ENCODE data around the gene KLK8.
"Not testable (repeated sequence)": the region's sequence is repeated elsewhere in the genome, so short reads cannot be mapped to it uniquely, and the experiment has no call there.

Gene KLK8

DNA sequence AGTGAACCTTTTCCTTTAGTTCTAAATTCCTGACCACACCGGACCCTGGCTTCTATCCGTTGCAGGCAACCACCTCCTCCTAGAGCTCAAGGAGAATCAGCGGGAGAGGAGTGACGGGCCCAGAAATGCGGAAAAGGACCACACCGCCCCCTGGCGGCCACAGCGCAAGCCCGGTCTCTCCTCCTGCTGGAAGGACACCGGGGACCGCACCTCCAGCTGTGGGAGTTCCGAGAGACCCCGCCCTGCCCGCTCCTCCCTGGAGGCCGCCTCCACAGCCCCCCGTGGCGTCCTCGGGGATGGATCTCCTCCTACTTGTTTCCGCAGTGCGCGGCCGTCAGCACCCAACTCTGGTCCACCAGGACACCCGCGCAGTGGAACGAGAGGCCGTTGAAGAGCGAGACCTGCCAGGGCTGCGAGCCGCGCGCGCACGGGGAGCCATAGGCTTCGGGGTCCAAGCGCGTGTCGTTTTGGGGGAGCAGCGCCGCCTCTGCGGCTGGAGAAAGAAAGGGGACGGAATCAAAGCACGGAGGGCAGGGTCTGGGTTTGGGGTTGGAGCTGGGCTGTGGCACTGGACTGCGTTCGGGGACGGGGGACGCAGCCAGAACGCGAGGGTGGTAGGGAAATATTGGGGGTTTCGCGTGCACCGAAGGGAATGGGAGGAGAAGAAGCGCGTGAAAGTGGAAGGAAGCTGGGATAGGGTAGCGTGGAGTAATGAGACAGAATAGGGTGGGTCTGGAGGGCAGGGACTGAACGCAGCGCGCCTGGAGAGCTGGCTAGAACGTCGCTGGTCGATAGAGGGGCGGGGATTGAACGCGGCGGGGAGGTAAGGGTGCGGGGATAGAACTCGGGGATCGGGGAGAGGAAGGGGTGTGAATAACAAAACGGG is 15.6 kb upstream of the KLK8 start:
- no peak for DNase-seq

DNA sequence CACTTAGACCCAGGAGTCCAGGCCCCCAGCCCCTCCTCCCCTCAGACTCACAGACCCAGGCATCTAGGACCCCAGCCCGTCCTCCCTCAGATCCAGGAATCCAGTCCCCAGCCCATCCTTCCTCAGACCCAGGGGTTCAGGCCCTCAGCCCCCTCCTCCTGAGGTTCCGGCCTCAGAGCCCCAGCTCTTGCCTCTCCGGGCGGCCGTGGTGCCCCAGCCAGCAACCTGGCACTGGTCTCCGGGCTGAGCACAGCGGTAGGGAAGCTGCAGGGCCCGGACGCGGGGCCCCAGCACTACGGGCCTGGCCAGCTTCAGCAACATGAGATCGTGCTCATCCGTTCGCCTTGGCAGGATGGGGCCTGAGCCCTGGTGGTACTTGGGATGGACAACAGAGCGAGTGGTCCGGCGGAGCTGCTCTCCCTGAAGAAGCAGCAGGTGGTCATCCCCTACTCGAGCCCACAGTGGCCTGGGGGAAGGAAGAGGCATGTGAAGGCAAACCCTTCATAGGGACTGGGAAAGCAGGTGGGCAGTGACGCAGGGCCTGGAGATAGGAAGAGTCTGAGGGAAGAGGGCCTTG is 14.4 kb upstream of the KLK8 start:
- DNase-seq: no peak

DNA sequence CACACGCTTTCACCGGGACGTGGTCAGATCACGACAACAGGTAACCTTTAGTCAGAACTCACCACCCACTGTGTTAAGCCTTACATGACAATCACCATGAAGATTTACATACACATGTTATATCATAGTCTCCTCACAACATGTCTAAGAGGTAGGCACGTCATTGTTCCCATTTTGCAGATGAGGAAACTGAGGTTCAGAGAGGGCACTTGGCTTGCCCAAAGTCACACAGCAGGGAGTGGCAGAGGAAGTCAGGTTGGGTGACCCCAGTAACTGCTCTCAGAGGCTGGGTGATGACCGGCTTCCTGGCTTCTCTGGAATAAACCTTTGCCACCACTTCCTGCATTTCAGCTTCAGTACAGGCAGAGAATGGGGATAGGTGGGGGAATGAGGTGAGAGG is 12.8 kb upstream of the KLK8 start:
- DNase-seq: no peak

DNA sequence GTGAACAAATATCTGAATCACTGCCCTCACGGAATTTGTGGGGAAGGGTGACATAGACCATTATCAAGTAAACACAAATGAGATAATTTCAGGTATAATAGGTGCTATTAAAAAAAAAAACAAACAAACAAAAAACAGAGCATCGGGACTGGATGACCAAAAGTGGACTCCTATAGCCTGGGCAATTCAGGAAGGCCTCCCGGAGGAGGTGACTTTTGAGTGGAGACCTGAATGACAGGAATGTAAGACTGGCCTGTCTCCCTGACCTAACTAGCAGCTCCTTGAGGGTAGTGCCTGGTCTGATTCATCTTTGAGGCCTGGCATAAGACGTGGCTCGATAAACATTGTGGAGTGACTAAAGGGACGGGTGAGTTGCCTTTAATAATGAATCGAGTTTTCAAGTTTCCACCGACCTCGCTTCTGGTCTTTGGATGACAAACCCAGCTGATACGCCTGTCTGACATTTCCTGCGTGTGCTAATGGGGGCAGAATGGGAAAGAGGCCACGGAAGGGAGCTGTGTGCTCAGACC is 11.3 kb upstream of the KLK8 start:
- no peak for DNase-seq

DNA sequence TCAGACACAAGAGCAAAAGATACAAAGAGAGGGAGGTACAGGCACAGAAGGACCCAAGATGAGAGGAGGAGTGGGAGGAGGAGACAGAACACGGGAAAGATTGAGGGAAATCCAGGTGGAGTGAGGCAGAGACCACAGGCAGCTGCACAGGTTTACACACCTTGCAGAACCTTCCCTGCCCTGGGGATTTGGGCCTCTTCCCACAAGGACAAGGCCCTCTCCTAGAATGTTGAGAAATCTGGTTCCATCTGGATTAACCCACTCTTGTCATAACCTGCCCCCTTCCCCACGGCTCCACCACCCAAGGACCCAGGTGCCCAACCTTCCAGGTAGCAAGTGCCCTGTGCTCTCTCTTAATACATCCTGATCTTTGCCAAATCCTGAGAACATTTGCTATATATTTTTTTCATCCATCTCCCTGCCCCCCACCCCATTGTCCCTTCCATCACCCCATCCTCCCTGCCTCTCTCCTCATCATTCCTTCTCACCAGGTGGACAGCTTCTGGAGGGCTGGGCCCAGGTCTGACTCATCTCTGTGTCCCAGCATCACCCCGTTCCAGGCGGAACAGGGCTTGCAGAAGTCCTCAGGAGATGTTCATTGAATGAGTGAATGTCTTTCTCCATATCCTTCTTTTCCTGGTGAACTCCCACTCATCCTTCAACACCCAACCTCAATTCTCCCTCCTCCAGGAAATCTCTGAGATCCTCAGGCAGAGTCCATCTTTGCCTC is 8.8 kb upstream of the KLK8 start:
- DNase-seq: no peak

GRCh38 chr19:51009061-51009891 is 7.9 kb upstream of the KLK8 start:
- DNase-seq: no peak

GRCh38 chr19:51007488-51007887 is 6.1 kb upstream of the KLK8 start:
- no peak for DNase-seq

DNA sequence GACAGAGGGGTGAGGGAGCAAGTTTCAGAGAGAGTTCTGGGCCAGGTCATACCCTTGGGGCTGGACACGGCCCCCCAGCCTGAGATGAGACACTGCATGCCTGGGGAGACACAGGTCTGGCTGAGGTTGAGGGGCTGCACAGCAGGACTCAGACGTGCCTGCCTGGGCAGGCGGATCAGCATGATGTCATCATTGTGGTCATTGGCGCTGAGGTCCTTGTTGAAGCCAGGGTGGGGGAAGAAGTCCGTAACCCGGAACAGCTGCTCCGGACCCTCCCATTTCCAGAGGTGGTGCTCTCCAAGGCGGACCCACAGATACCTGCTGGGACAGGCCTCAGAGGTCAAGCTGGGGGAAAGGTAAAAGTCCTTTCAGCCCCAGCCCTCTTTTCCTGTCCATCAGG is 5.0 kb upstream of the KLK8 start:
- no peak for DNase-seq

DNA sequence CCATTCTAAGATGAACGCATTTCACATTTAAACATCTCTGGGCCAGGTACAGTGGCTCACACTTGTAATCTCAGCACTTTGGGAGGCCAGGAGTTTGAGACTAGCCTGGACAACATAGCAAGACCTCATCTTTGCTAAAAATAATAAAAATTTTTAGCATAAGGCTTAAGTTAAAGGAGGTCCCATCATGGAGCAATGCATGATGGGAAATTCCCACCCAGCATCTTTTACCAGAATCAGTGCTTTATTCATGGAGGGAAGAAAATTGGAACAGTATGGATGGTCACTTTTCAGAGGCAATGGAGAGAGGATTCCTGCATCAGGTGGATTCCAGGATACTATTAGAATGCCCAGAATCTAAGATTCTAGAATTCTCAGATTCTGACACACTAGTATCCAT is 3.8 kb upstream of the KLK8 start:
- DNase-seq: no peak

DNA sequence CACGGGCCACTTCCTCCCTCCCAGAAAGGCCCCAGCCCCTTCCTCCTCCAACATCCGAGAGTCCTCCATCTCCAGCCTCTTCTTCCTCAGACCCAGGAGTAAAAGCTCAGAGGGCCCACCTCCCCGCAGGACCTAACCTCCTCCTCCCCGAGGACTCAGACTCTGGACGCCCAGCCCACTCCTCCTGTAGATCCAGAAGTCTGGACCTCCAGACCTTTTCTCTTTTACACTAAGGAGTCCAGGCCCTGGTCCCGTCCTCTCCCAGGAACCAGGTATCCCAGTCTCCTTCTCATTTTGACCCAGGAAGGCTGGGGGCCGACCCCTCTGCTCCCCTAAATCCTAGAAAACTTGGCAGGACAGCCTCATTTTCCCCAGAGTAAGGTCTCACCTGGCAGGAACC is 1.9 kb upstream of the KLK8 start:
- no peak for DNase-seq

DNA sequence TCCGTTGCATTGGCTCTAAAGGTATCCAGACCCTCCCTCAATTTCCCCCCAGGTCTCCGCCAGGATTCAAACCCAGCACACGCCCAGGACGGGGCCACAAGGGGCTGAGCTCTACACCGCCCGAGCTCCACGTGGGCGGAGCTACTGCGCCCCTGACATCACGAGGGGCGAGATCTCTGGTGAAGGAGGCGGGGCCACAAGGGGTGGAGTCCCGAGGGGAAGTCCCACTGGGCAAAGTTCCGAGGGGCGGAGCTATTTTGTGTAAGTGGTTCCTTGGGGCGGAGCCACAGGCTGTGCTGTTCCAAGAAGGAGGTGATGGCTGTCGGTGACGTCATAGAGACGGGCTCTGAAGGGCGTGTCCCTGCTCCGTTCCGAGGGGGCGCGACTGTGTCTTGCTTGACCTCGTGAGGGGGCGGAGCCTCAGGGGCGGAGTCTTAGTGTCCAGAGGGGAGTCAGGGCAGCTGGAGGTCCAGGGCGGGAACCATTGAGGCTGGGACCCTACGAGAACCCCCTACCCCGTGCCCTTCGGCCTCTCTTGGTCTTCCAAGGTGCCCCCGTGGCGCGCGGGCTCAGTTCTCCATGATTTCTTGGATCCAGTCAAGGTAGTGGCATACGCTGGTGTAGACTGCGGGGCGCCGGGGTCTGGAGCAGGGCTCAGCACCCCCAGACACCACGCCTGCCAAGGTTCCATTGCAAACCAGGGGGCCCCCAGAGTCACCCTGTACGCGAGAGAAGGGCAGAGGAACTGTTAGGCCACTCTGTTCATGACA is 1.3 kb upstream of the KLK8 start:
- no peak for DNase-seq

- DNase-seq: no peak
Measured at GRCh38 chr19:51002089-51002532, 707 bp upstream of the KLK8 start.

DNA sequence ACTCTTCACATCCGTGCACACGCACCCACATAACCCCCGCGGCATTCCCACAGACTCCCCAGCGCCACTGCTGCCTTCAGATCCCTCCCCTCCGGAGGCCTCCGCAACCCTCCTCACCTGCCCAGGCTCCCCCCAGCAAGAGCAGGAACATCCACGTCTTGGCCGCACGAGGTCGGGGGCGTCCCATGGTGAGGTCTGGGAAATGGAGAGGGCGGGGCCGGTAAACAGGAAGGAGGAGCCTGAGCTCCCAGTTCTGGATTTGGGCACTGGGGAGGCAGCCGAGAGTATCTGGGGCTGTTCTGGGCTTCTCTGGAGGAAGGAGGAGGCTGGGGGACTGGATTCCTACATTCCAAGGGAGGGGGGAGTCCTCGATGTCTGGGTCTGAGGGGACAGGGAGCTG is 423 bp downstream of the KLK8 start:
- DNase-seq: no peak

- DNase-seq: no peak
Measured at GRCh38 chr19:51000426-51000825, 978 bp downstream of the KLK8 start.

DNA sequence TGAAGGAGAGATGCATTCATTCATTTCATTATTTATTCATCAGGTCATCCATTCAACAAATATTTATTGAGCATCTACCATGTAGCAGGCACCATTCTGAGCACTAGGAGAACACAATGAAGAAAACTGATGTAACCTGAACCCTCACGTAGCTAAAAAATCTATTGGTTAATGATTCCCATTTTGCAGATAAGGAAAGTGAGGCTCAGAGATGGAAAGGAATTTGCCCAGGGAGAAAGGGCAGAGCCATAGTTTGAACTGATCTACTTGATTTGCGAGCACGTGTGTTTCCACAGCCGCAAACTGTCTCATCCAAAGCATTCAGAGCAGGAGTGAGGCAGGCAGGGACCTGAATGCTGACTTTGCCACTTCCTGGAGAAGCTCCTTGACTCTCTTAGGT is 2.7 kb downstream of the KLK8 start:
- DNase-seq: no peak

- DNase-seq: no peak
Measured at GRCh38 chr19:50998061-50998460, 3.3 kb downstream of the KLK8 start.

GRCh38 chr19:50994129-50994528 is 7.3 kb downstream of the KLK8 start:
- no peak for DNase-seq

DNA sequence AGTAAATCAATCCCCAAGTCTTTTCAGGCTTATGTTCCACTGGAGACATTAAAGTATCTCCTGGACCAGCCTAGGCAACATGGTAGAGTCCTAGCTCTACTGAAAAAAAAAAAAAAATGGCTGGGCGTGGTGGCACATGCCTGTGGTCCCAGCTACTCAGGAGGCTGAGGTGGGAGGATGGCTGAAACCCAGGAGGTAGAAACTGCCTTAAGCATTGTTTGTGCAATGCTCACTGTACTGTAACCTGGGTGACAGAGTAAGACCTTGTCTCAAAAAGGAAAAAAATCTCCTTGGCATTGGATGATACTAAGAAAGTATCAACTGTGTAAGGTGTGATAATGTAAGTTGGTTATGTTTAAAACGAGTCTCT is 8.8 kb downstream of the KLK8 start:
- no peak for DNase-seq

DNA sequence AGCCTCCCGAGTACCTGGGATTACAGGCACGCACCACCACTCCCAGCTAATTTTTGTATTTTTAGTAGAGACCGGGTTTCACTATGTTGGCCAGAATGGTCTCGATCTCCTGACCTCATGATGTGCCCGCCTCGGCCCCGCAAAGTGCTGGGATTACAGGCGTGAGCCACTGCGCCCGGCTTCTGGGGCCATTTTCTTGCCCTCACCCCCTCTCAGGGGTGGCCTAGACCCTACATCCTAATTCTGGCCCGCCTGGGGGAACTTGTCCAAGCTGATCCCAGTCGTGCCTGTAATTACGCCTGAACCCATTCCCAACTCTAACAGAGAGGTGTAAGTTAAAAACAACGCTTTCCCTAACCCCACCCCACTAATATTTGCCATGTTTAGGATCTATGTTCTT is 17.0 kb downstream of the KLK8 start:
- DNase-seq: not testable (repeated sequence)

- DNase-seq: no peak
Measured at GRCh38 chr19:50983625-50984292, 17.6 kb downstream of the KLK8 start, which contains the start of gene KLK7. KLK7 (minus strand) TSS chr19:50983917; CDS start chr19:50982399, 1,518 bp downstream.

GRCh38 chr19:50982186-50982585 is 19.2 kb downstream of the KLK8 start:
- DNase-seq: no peak
